HepG2 (cell line): Measurements from ENCODE around the gene ALDOA. TPM values are rescaled to one million over a fixed set of nuclear protein-coding genes. Genes with fewer than 3 reads are reported as not detected.

Source experiments
- EP300 ChIP-seq, 3 experiments: sonication (generic) in 1 of 3; formaldehyde crosslinking in 1 of 3; IDR thresholded peaks; 2 replicates each; pipeline versions ENCODE4 v1.5.1 to v1.6.1; 2011 to 2020; ENCODE audit warnings: low read depth in 2 of 3, low read length in 2 of 3, borderline replicate concordance in 1 of 3, improper control_type of control experiment in 1 of 3, mild to moderate bottlenecking in 1 of 3, missing genetic modification reagents in 1 of 3, moderate library complexity in 1 of 3
- FOXA1 ChIP-seq, 2 experiments: fragments of 450-650 bp in 1 of 2; sonication (generic) in 1 of 2; formaldehyde crosslinking in 1 of 2; IDR thresholded peaks; 2 replicates each; pipeline versions ENCODE4 v1.4.0 to v1.6.1; 2016 to 2020; ENCODE audit warnings: missing genetic modification reagents in 1 of 2
- HOXD1 ChIP-seq: sonication (generic); formaldehyde crosslinking; IDR thresholded peaks from 2 replicates; pipeline ENCODE4 v1.5.0; 2020; ENCODE audit warnings: missing genetic modification reagents
- IRF2 ChIP-seq: IDR thresholded peaks from 2 replicates; pipeline ENCODE4 v1.6.1; 2018; ENCODE audit warnings: missing genetic modification reagents, missing compliant biosample characterization
- KAT7 ChIP-seq: IDR thresholded peaks from 2 replicates; pipeline ENCODE4 v1.6.1; 2018; ENCODE audit warnings: borderline replicate concordance, missing compliant biosample characterization
- MTA3 ChIP-seq: sonication (generic); formaldehyde crosslinking; IDR thresholded peaks from 2 replicates; pipeline ENCODE4 v1.4.0; 2020; ENCODE audit warnings: missing genetic modification reagents
- NFIB ChIP-seq: sonication (generic); formaldehyde crosslinking; IDR thresholded peaks from 2 replicates; pipeline ENCODE4 v1.9.0; 2021; ENCODE audit warnings: missing genetic modification reagents, mild to moderate bottlenecking, borderline replicate concordance
- SP140L ChIP-seq: sonication (generic); formaldehyde crosslinking; IDR thresholded peaks from 2 replicates; pipeline ENCODE4 v1.4.0; 2020; ENCODE audit warnings: missing genetic modification reagents, borderline replicate concordance
- ZBTB3 ChIP-seq: sonication (generic); formaldehyde crosslinking; IDR thresholded peaks from 2 replicates; pipeline ENCODE4 v1.4.0; 2020; ENCODE audit warnings: low read depth, mild to moderate bottlenecking, moderate library complexity, missing genetic modification reagents, borderline replicate concordance
- ZBTB46 ChIP-seq: sonication (generic); formaldehyde crosslinking; IDR thresholded peaks from 2 replicates; pipeline ENCODE4 v1.4.0; 2020; ENCODE audit warnings: mild to moderate bottlenecking, missing genetic modification reagents, borderline replicate concordance
- ZFP90 ChIP-seq: sonication (generic); formaldehyde crosslinking; IDR thresholded peaks from 2 replicates; pipeline ENCODE4 v1.8.0; 2022; ENCODE audit warnings: missing genetic modification reagents, mild to moderate bottlenecking, inconsistent platforms, borderline replicate concordance
- ZNF205 ChIP-seq: IDR thresholded peaks from 2 replicates; pipeline ENCODE4 v1.6.1; 2018; ENCODE audit warnings: missing biosample characterization, missing genetic modification reagents
- ZNF33B ChIP-seq: sonication (generic); formaldehyde crosslinking; IDR thresholded peaks from 2 replicates; pipeline ENCODE4 v1.5.1; 2020; ENCODE audit warnings: mild to moderate bottlenecking, missing genetic modification reagents
- ZNF414 ChIP-seq: sonication (generic); formaldehyde crosslinking; IDR thresholded peaks from 2 replicates; pipeline ENCODE4 v1.5.0; 2020; ENCODE audit warnings: missing genetic modification reagents
- ZNF431 ChIP-seq: sonication (generic); formaldehyde crosslinking; IDR thresholded peaks from 2 replicates; pipeline ENCODE4 v1.9.0; 2022; ENCODE audit warnings: missing genetic modification reagents, low read depth, mild to moderate bottlenecking, borderline replicate concordance
- ZNF740 ChIP-seq: sonication (generic); formaldehyde crosslinking; IDR thresholded peaks from 2 replicates; pipeline ENCODE4 v1.4.0; 2020; ENCODE audit warnings: missing genetic modification reagents
- ZSCAN5A ChIP-seq: sonication (generic); formaldehyde crosslinking; IDR thresholded peaks from 2 replicates; pipeline ENCODE4 v1.8.0; 2022; ENCODE audit warnings: mild to moderate bottlenecking, missing genetic modification reagents, borderline replicate concordance
- polyA plus RNA-seq, 8 experiments: library from polyadenylated mRNA; depleted of rRNA in 3 of 8; stranded (reverse) in 7 of 8; unstranded in 1 of 8; fragments of >200 nt; fragmentation: Illumina TruSeq in 4 of 8; extraction: Trizol in 4 of 8; gene quantifications; 2 replicates each; pipeline versions ENCODE4 v1.2.1 to v1.2.3, GENCODE V29; 2011 to 2016; ENCODE audit warnings: low read depth in 4 of 8, missing spikeins in 1 of 8, mixed read lengths in 1 of 8; ENCODE audit not compliant: insufficient read depth in 1 of 8
- total RNA-seq, 5 experiments: library from RNA; depleted of rRNA; stranded (reverse); fragments of >200 nt; fragmentation: Illumina TruSeq; extraction: Trizol; gene quantifications; 2 replicates each; pipeline ENCODE4 v1.2.3, GENCODE V29; 2016; ENCODE audit warnings: low read depth in 1 of 5

Gene ALDOA
- total and polyA plus RNA-seq, 2 of the 13 experiments (the other 11 are each of a cell fraction or from before 2014, with no cell fraction given): 925 to 1,884 TPM

GRCh38 chr16:30063278-30063892 lies 2.2 kb upstream of the ALDOA start (continued):
- TF ChIP-seq HOXD1 (CRISPR knock-in tag) (0 out of 2 replicates have a peak, but pooled peaks have one; percentile 37), ZNF205 (CRISPR knock-in tag) (0 out of 2 replicates have a peak, but pooled peaks have one; percentile 7), IRF2 (CRISPR knock-in tag) (0 out of 2 replicates have a peak, but pooled peaks have one; percentile 17), ZNF431 (0 out of 2 replicates have a peak, but pooled peaks have one; percentile 12), ZBTB46 (no peak), MTA3 (no peak), ZSCAN5A (no peak), ZNF33B (no peak), ZNF414 (CRISPR knock-in tag) (0 out of 2 replicates have a peak, but pooled peaks have one; percentile 39), NFIB (CRISPR knock-in tag) (no peak), ZFP90 (CRISPR knock-in tag) (0 out of 2 replicates have a peak, but pooled peaks have one; percentile 14), KAT7 (CRISPR knock-in tag) (no peak), ZBTB3 (CRISPR knock-in tag) (no peak), SP140L (CRISPR knock-in tag) (no peak), FOXA1 (IDR thresholded peaks at IDR 0.05) (no peak), FOXA1 (CRISPR knock-in tag; IDR thresholded peaks at IDR 0.05) (0 out of 2 replicates have a peak, but pooled peaks have one; percentile 2), ZNF740 (CRISPR knock-in tag) (no peak), EP300 (IDR thresholded peaks at IDR 0.05; ENCODE audit: low read depth in 2 of 2, low read length in 2 of 2) (no peak), EP300 (CRISPR knock-in tag; IDR thresholded peaks at IDR 0.05; ENCODE audit: borderline replicate concordance) (no peak)
